ENCODE measurements around the gene TMEM35B. TPM values are rescaled to one million over a fixed set of nuclear protein-coding genes. Genes with fewer than 3 reads are reported as not detected.

TMEM35B gene
- total and polyA plus RNA-seq, 2 experiments from 2014 or later: 7.6 to 27.1 TPM

DNA sequence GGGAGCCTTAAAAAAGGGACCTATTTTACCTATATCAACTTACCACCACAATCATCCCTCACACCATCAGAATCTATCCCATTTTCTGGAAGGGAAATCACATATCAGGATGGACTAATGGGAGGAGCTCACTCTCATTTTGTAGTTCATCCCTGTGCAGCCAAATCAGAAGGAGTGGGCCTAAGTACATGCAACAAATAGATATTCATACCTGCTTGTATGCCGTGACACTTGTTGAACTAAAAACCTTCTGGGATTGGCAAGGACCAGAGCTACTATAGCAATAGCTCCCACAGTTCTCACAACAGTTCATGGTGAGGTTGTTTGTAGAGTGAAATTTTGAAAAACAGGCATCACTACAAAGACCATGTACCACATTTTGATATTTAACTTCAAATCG lies 29.3 kb upstream of the TMEM35B start (continued):
- TF ChIP-seq, protein P1, sequence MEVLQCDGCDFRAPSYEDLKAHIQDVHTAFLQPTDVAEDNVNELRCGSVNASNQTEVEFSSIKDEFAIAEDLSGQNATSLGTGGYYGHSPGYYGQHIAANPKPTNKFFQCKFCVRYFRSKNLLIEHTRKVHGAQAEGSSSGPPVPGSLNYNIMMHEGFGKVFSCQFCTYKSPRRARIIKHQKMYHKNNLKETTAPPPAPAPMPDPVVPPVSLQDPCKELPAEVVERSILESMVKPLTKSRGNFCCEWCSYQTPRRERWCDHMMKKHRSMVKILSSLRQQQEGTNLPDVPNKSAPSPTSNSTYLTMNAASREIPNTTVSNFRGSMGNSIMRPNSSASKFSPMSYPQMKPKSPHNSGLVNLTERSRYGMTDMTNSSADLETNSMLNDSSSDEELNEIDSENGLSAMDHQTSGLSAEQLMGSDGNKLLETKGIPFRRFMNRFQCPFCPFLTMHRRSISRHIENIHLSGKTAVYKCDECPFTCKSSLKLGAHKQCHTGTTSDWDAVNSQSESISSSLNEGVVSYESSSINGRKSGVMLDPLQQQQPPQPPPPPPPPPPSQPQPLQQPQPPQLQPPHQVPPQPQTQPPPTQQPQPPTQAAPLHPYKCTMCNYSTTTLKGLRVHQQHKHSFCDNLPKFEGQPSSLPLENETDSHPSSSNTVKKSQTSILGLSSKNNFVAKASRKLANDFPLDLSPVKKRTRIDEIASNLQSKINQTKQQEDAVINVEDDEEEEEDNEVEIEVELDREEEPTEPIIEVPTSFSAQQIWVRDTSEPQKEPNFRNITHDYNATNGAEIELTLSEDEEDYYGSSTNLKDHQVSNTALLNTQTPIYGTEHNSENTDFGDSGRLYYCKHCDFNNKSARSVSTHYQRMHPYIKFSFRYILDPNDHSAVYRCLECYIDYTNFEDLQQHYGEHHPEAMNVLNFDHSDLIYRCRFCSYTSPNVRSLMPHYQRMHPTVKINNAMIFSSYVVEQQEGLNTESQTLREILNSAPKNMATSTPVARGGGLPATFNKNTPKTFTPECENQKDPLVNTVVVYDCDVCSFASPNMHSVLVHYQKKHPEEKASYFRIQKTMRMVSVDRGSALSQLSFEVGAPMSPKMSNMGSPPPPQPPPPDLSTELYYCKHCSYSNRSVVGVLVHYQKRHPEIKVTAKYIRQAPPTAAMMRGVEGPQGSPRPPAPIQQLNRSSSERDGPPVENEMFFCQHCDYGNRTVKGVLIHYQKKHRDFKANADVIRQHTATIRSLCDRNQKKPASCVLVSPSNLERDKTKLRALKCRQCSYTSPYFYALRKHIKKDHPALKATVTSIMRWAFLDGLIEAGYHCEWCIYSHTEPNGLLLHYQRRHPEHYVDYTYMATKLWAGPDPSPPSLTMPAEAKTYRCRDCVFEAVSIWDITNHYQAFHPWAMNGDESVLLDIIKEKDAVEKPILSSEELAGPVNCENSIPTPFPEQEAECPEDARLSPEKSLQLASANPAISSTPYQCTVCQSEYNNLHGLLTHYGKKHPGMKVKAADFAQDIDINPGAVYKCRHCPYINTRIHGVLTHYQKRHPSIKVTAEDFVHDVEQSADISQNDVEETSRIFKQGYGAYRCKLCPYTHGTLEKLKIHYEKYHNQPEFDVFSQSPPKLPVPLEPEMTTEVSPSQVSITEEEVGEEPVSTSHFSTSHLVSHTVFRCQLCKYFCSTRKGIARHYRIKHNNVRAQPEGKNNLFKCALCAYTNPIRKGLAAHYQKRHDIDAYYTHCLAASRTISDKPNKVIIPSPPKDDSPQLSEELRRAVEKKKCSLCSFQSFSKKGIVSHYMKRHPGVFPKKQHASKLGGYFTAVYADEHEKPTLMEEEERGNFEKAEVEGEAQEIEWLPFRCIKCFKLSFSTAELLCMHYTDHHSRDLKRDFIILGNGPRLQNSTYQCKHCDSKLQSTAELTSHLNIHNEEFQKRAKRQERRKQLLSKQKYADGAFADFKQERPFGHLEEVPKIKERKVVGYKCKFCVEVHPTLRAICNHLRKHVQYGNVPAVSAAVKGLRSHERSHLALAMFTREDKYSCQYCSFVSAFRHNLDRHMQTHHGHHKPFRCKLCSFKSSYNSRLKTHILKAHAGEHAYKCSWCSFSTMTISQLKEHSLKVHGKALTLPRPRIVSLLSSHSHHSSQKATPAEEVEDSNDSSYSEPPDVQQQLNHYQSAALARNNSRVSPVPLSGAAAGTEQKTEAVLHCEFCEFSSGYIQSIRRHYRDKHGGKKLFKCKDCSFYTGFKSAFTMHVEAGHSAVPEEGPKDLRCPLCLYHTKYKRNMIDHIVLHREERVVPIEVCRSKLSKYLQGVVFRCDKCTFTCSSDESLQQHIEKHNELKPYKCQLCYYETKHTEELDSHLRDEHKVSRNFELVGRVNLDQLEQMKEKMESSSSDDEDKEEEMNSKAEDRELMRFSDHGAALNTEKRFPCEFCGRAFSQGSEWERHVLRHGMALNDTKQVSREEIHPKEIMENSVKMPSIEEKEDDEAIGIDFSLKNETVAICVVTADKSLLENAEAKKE (CRISPR knock-in tag; IDR thresholded peaks at IDR 0.05): no peak
- TF ChIP-seq ZNF331 (CRISPR knock-in tag; IDR thresholded peaks at IDR 0.05; ENCODE audit: low read depth) (no peak), CREB1 (CRISPR knock-in tag; IDR thresholded peaks at IDR 0.05; ENCODE audit: low read depth) (no peak)

DNA sequence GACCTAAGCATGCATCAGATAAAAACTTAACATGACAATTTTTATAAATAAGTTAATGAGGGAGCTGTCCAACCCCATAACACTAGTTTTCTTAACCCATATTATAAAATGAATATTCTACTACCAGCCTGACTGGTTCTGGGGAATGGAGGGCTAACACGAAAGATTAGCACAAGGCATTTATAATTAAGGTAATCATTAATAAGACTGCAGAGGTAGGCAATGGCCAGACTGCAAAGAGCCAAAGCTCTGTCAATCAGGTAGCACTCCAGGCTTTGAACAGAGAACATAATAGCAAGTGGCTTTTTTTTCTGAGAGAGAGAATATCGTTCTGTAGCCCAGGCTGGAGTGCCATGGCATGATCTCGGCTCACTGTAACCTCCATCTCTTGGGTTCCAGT lies 20.6 kb upstream of the TMEM35B start:
- Histone ChIP-seq H3K9me2 (ENCODE audit: insufficient read depth) (no peaks in the 10 kb centered on the region), H2AFZ (no peak overlapping the region), H3K4me3 (no peak overlapping the region), H3K79me2 (replicated peaks; ENCODE audit: insufficient read depth) (no peaks in the 10 kb centered on the region), H3F3A (replicated peaks; ENCODE audit: low read depth) (no peaks in the 10 kb centered on the region), H3K4me2 (no peak overlapping the region), H3K4me1 (ENCODE audit: insufficient read depth) (no peaks in the 10 kb centered on the region), H4K20me1 (replicated peaks; ENCODE audit: insufficient read depth) (no peaks in the 10 kb centered on the region), H3K36me3 (ENCODE audit: insufficient read depth) (peaks cover 3% of the 10 kb centered on the region; the same call in 1 of the 2 replicates), H3K27me3 (ENCODE audit: insufficient read depth) (no peaks in the 10 kb centered on the region), H3K27ac (ENCODE audit: low read depth) (no peak overlapping the region)
- Mint-ChIP-seq H3K4me3 (no peak overlapping the region), H3K9me3 (no peaks in the 10 kb centered on the region), H3K27me3 (ENCODE audit: insufficient read depth, low read depth, poor library complexity) (no peaks in the 10 kb centered on the region), H3K4me1 (no peaks in the 10 kb centered on the region), H3K27ac (no peak overlapping the region), H3K36me3 (ENCODE audit: low read depth) (peaks cover 13% of the 10 kb centered on the region)
- no peak for ATAC-seq
- DNase-seq (ENCODE audit: low spot score): no peak
- TF ChIP-seq EZH2 (IDR thresholded peaks at IDR 0.05; ENCODE audit: low read depth, unreplicated experiment) (no peak), ZNF331 (CRISPR knock-in tag; IDR thresholded peaks at IDR 0.05; ENCODE audit: low read depth) (no peak), POLR2AphosphoS5 (IDR thresholded peaks at IDR 0.05; ENCODE audit: low read depth) (no peak), STAT1 (IDR thresholded peaks at IDR 0.05; ENCODE audit: unreplicated experiment) (no peak), JUNB (IDR thresholded peaks at IDR 0.05; ENCODE audit: unreplicated experiment) (no peak), ZNF114 (CRISPR knock-in tag; IDR thresholded peaks at IDR 0.05) (no peak), NANOG (IDR thresholded peaks at IDR 0.05; ENCODE audit: borderline replicate concordance) (no peak)
- TF ChIP-seq, protein P1 (CRISPR knock-in tag; IDR thresholded peaks at IDR 0.05): no peak
- TF ChIP-seq, protein P2, sequence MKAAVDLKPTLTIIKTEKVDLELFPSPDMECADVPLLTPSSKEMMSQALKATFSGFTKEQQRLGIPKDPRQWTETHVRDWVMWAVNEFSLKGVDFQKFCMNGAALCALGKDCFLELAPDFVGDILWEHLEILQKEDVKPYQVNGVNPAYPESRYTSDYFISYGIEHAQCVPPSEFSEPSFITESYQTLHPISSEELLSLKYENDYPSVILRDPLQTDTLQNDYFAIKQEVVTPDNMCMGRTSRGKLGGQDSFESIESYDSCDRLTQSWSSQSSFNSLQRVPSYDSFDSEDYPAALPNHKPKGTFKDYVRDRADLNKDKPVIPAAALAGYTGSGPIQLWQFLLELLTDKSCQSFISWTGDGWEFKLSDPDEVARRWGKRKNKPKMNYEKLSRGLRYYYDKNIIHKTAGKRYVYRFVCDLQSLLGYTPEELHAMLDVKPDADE (IDR thresholded peaks at IDR 0.05): no peak

All from GM23338 (cell line).